Measurements from ENCODE around the gene MYMX. TPM values are rescaled to one million over a fixed set of nuclear protein-coding genes. Genes with fewer than 3 reads are reported as not detected.
A peak's percentile ranks its signal among the peaks of the same experiment; 100 is the strongest.

MYMX gene
- total RNA-seq, 1 experiment from 2014 or later: 1.8 TPM

DNA sequence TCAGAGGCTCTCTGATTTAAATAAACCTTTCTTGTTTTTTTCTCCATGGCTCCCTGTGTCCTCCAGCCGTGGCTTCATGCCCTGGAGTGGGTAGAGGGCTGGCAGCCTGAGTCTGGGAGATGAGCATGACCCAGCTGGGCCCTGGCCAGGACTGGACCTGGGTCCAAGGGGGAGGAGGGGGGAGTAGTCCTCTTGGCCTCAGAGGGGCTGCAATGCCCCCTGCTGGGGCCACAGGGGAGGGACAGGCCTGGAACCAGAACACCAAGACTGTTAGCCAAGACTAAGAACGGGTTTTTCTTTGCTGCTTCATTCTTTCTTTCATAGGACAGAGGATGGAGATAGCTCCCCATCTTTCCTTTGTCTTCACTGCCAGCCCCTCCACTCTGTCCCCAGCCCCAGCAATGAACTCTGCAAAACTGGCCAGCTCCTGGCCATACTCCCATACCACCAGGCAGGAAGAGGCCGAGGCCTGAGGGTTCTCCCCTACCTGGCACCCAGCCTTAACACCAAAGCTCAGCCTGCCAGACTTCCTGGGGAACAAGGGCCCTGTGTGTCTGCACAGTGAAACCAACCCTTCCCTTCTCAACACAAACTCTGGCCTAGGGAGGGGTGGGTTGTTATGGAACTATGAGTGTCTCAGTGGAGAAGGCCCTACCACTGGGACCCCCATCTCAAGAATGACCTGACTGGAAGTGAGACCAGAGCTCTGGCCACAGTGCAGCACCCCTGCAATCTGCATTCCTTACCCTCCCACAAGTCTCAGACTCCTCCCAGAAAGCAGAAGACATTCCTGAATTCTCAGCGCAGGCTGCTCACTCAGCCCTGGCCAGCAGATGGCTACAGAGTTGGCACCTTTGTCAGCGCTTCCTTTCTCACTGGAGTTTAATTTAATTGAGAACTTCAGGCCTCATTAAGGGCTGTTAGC is 17.6 kb downstream of the MYMX start:
- ChIA-PET CTCF (interaction anchor here (0.6 to 1.7 kb wide), 8 partner anchors 10 to 658 kb away, joined by 3 to 11 read pairs (median 4); partner anchors contain the start of genes POLH and XPO5), POLR2A (no interaction called here)
- TF ChIP-seq, protein P1, sequence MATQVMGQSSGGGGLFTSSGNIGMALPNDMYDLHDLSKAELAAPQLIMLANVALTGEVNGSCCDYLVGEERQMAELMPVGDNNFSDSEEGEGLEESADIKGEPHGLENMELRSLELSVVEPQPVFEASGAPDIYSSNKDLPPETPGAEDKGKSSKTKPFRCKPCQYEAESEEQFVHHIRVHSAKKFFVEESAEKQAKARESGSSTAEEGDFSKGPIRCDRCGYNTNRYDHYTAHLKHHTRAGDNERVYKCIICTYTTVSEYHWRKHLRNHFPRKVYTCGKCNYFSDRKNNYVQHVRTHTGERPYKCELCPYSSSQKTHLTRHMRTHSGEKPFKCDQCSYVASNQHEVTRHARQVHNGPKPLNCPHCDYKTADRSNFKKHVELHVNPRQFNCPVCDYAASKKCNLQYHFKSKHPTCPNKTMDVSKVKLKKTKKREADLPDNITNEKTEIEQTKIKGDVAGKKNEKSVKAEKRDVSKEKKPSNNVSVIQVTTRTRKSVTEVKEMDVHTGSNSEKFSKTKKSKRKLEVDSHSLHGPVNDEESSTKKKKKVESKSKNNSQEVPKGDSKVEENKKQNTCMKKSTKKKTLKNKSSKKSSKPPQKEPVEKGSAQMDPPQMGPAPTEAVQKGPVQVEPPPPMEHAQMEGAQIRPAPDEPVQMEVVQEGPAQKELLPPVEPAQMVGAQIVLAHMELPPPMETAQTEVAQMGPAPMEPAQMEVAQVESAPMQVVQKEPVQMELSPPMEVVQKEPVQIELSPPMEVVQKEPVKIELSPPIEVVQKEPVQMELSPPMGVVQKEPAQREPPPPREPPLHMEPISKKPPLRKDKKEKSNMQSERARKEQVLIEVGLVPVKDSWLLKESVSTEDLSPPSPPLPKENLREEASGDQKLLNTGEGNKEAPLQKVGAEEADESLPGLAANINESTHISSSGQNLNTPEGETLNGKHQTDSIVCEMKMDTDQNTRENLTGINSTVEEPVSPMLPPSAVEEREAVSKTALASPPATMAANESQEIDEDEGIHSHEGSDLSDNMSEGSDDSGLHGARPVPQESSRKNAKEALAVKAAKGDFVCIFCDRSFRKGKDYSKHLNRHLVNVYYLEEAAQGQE (IDR thresholded peaks at IDR 0.05; ENCODE audit: insufficient read depth in 1 of 2, low read depth in 2 of 2, low read length in 1 of 2): no peak
- TF ChIP-seq, protein P2, sequence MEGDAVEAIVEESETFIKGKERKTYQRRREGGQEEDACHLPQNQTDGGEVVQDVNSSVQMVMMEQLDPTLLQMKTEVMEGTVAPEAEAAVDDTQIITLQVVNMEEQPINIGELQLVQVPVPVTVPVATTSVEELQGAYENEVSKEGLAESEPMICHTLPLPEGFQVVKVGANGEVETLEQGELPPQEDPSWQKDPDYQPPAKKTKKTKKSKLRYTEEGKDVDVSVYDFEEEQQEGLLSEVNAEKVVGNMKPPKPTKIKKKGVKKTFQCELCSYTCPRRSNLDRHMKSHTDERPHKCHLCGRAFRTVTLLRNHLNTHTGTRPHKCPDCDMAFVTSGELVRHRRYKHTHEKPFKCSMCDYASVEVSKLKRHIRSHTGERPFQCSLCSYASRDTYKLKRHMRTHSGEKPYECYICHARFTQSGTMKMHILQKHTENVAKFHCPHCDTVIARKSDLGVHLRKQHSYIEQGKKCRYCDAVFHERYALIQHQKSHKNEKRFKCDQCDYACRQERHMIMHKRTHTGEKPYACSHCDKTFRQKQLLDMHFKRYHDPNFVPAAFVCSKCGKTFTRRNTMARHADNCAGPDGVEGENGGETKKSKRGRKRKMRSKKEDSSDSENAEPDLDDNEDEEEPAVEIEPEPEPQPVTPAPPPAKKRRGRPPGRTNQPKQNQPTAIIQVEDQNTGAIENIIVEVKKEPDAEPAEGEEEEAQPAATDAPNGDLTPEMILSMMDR (IDR thresholded peaks at IDR 0.05): peak; percentile 87
- ATAC-seq: peak; percentile 52
- peaks cover 63% of the 10 kb centered on the region for H3K4me1 ChIP-seq (ENCODE audit: control insufficient read depth, insufficient read depth, low read length)
- H3K36me3 ChIP-seq (ENCODE audit: control insufficient read depth, insufficient read depth, low read length): peaks cover 7% of the 10 kb centered on the region
- H3K9me3 ChIP-seq (ENCODE audit: control insufficient read depth, insufficient read depth, low read depth, low read length): no peaks in the 10 kb centered on the region
- no peaks in the 10 kb centered on the region for H3K27me3 ChIP-seq (ENCODE audit: control insufficient read depth, insufficient read depth, low read length)
- BruUV-seq (replicated peaks): no TSS peak
- in situ Hi-C loops (cut with HindIII; ENCODE audit: low pct_unique_long_range_greater_than_20kb, low sequenced_read_pairs) (no loop called here), intact Hi-C loops (cut with micrococcal nuclease; ENCODE audit: unreplicated experiment) (loop anchor here (1.0 to 5.0 kb wide), 3 partner anchors 10 to 132 kb away; no protein-coding TSS in a partner anchor)
- peak overlapping the region; percentile 92 for H3K27ac ChIP-seq (ENCODE audit: low read length)
- no peak for DNase-seq (ENCODE audit: low read depth, low spot score)
- H3K4me3 ChIP-seq (ENCODE audit: low read depth in 2 of 2, low read length in 2 of 2): no peak overlapping the region

DNA sequence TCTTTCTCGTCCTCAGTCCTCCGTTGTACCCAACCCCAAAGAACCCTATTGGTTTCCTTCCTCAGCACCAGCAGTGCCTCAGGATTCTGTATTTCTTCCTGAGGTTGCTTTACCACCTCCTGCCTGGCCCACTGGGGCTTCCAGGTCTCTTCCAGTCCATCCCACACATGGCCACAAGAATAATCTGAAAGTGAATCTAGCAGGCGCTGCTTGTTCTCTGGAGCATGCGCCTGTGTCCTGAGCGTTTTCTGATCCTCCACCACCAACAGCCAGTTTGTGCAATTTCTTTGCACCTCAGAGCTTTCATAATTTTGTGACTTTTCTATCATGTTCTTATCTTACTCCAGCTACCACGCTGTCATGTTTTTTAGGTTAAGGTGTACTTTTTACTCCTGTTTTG is 18.5 kb downstream of the MYMX start:
- ChIA-PET CTCF (interaction anchor here (0.6 to 1.7 kb wide), 4 partner anchors 14 to 62 kb away, joined by 4 to 7 read pairs (median 4); no protein-coding TSS in a partner anchor), POLR2A (interaction anchor here (0.6 kb wide), 1 partner anchor 11 kb away, joined by 3 read pairs; no protein-coding TSS in a partner anchor)
- DNase-seq (ENCODE audit: low read depth, low spot score): no peak
- BruUV-seq (replicated peaks): no TSS peak
- TF ChIP-seq TCF7L2 (IDR thresholded peaks at IDR 0.05; ENCODE audit: low read depth, low read length) (no peak), SIN3A (IDR thresholded peaks at IDR 0.05; ENCODE audit: borderline replicate concordance, insufficient read depth, low read depth, low read length) (no peak), POLR2AphosphoS5 (IDR thresholded peaks at IDR 0.05; ENCODE audit: low read depth, low read length) (no peak)
- TF ChIP-seq, protein P2 (IDR thresholded peaks at IDR 0.05): no peak
- TF ChIP-seq, protein P1 (IDR thresholded peaks at IDR 0.05; ENCODE audit: insufficient read depth in 1 of 2, low read depth in 2 of 2, low read length in 1 of 2): no peak
- H3K36me3 ChIP-seq (ENCODE audit: control insufficient read depth, insufficient read depth, low read length): peaks cover 7% of the 10 kb centered on the region
- intact Hi-C loops (cut with micrococcal nuclease; ENCODE audit: unreplicated experiment) (loop anchor here (5.0 kb wide), 1 partner anchor 63 kb away; no protein-coding TSS in a partner anchor), in situ Hi-C loops (cut with HindIII; ENCODE audit: low pct_unique_long_range_greater_than_20kb, low sequenced_read_pairs) (no loop called here)
- H3K27ac ChIP-seq (ENCODE audit: low read length): peak overlapping the region; percentile 92
- H3K4me3 ChIP-seq (ENCODE audit: low read depth in 2 of 2, low read length in 2 of 2): no peak overlapping the region
- H3K9me3 ChIP-seq (ENCODE audit: control insufficient read depth, insufficient read depth, low read depth, low read length): no peaks in the 10 kb centered on the region
- peaks cover 61% of the 10 kb centered on the region for H3K4me1 ChIP-seq (ENCODE audit: control insufficient read depth, insufficient read depth, low read length)
- ATAC-seq: no peak
- H3K27me3 ChIP-seq (ENCODE audit: control insufficient read depth, insufficient read depth, low read length): no peaks in the 10 kb centered on the region
